Testis (tissue), 3 donors: ENCODE measurements around the gene COL4A1. TPM values are rescaled to one million over a fixed set of nuclear protein-coding genes. Genes with fewer than 3 reads are reported as not detected.

Experiments used
- DNase-seq: peaks from one replicate; pipeline ENCODE4 v3.0.0-alpha.2; 2019
- H3K27ac ChIP-seq, 2 donors: fragments of 200-600 bp; sonication (generic); one replicate each; pipeline ENCODE4 v1.5.1; 2019
- H3K27me3 ChIP-seq: fragments of 200-600 bp; sonication (generic); one replicate; pipeline ENCODE4 v1.5.1; 2019
- H3K36me3 ChIP-seq: fragments of 200-600 bp; sonication (generic); one replicate; pipeline ENCODE4 v1.5.1; 2017; ENCODE audit warnings: low read depth; ENCODE audit errors: missing control alignments
- H3K4me1 ChIP-seq: fragments of 200-600 bp; sonication (generic); one replicate; pipeline ENCODE4 v1.5.1; 2019
- H3K4me3 ChIP-seq, 2 donors: fragments of 200-600 bp; sonication (generic); one replicate each; pipeline ENCODE4 v1.5.1; 2017 to 2019
- H3K9me3 ChIP-seq: fragments of 200-600 bp; sonication (generic); one replicate; pipeline ENCODE4 v1.5.1; 2017
- CTCF ChIP-seq, 3 experiments: fragments of 450-650 bp in 2 of 3; fragments of 200-600 bp in 1 of 3; sonication (generic) in 1 of 3; IDR thresholded peaks; one replicate each; pipeline ENCODE4 v1.5.1; 2016 to 2019; ENCODE audit warnings: antibody characterized with exemption in 3 of 3, mild to moderate bottlenecking in 2 of 3, moderate library complexity in 1 of 3
- POLR2A ChIP-seq: fragments of 450-650 bp; IDR thresholded peaks from one replicate; pipeline ENCODE4 v1.6.1; 2017; ENCODE audit warnings: antibody characterized with exemption, mild to moderate bottlenecking, moderate library complexity
- WGBS, 2 donors: methylation state at CpG; one replicate each; pipeline ENCODE4 v1.1.5; 2018; 5-methylcytosine and 5-hydroxymethylcytosine counted together
- intact Hi-C: fragments of 100-400 bp; cut with DNase I; formaldehyde crosslinking; loops from one replicate; pipeline ENCODE4 v1.15.1; 2023; ENCODE audit warnings: low total_unique reads
- polyA plus RNA-seq: library from polyadenylated mRNA; stranded (reverse); fragments of 350-450 nt; fragmentation: Illumina TruSeq; extraction: RNeasy Lipid Tissue Mini Kit (QIAGEN cat#74804); gene quantifications from one replicate; pipeline ENCODE4 v1.2.3, GENCODE V29; 2014; ENCODE audit warnings: low read depth, low replicate concordance; ENCODE audit not compliant: insufficient read depth
- total RNA-seq, 2 donors: library from RNA; depleted of rRNA; stranded (reverse); fragments of >200 nt; gene quantifications; one replicate each; pipeline ENCODE4 v1.2.3, GENCODE V29; 2016

The COL4A1 gene
- total and polyA plus RNA-seq, 3 donors from 2014 or later, result 35.5 to 43.0 (median 39.0) TPM

DNA sequence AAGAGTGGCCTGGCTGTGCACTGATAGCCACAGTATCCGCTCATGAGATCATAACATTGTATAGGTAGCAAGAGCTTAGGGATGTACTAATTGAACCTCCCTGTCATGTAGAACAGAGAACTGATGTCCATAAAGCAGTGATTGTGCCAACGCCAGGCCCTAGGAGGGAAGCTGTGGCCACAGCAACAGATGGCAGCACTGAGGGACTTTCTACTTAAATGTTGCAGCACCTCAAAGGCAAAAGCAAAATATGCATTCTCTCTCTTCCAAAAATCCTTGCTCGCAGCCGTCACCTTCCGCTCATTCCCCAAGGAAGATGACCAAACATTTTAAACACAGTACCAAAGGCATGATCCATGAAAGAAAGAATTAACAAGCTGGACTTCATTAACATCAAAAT lies 32.3 kb downstream of the COL4A1 start:
- H3K4me3 ChIP-seq, result no peak overlapping the region
- 88 to 89% methylated on average over 5 of the region's 5 CpGs for WGBS, 2 donors
- H3K36me3 ChIP-seq, result no peaks in the 10 kb centered on the region
- TF ChIP-seq CTCF (IDR thresholded peaks at IDR 0.05) (peak in 1 of 3 experiments; percentile 6), POLR2A (no peak)
- no peak for DNase-seq
- no peaks in the 10 kb centered on the region for H3K9me3 ChIP-seq
- H3K27ac ChIP-seq, result no peak overlapping the region
- no peaks in the 10 kb centered on the region for H3K4me1 ChIP-seq
- intact Hi-C loops, result no loop called here
- no peaks in the 10 kb centered on the region for H3K27me3 ChIP-seq

DNA sequence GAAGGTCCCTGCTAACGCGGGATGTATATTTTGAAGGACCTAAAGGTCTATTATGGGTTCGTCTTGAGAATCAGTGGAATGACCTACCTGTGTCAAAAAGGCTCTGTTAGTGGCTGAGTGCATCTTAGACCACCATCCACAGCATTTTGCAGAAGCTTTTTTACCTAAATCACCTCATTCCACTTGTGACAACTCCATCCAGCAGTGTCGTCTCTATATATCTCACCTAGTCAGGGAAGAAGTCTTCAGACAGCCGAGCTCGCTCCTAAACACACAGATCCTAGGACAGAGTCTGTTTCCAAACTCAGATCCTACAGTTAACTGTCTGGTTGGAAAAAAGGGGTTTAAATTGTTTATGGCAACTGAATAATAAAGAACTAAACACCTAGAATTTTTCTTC lies 33.7 kb downstream of the COL4A1 start:
- no peak overlapping the region for H3K27ac ChIP-seq
- no peaks in the 10 kb centered on the region for H3K27me3 ChIP-seq
- DNase-seq, result no peak
- TF ChIP-seq POLR2A (no peak), CTCF (IDR thresholded peaks at IDR 0.05) (no peak)
- H3K4me3 ChIP-seq, result no peak overlapping the region
- no peaks in the 10 kb centered on the region for H3K4me1 ChIP-seq
- no peaks in the 10 kb centered on the region for H3K9me3 ChIP-seq
- intact Hi-C loops, result no loop called here
- H3K36me3 ChIP-seq, result no peaks in the 10 kb centered on the region
- 87 to 90% methylated on average over 6 of the region's 6 CpGs for WGBS, 2 donors

GRCh38 chr13:110272651-110273050 lies 34.3 kb downstream of the COL4A1 start:
- H3K27ac ChIP-seq, result no peak overlapping the region
- WGBS, 2 donors, result 90 to 94% methylated on average over 6 of the region's 6 CpGs
- no peaks in the 10 kb centered on the region for H3K9me3 ChIP-seq
- no peaks in the 10 kb centered on the region for H3K27me3 ChIP-seq
- TF ChIP-seq CTCF (IDR thresholded peaks at IDR 0.05), result no peak
- no peak for TF ChIP-seq POLR2A
- DNase-seq, result no peak
- intact Hi-C loops, result no loop called here
- no peak overlapping the region for H3K4me3 ChIP-seq
- no peaks in the 10 kb centered on the region for H3K4me1 ChIP-seq
- H3K36me3 ChIP-seq, result no peaks in the 10 kb centered on the region

GRCh38 chr13:110272227-110272626 lies 34.7 kb downstream of the COL4A1 start:
- no peak overlapping the region for H3K4me3 ChIP-seq
- no peaks in the 10 kb centered on the region for H3K36me3 ChIP-seq
- H3K27ac ChIP-seq, result no peak overlapping the region
- TF ChIP-seq POLR2A (no peak), CTCF (IDR thresholded peaks at IDR 0.05) (no peak)
- intact Hi-C loops, result no loop called here
- no peak for DNase-seq
- H3K27me3 ChIP-seq, result no peaks in the 10 kb centered on the region
- no peaks in the 10 kb centered on the region for H3K4me1 ChIP-seq
- H3K9me3 ChIP-seq, result no peaks in the 10 kb centered on the region
- 85 to 95% methylated on average over 5 of the region's 5 CpGs for WGBS, 2 donors

GRCh38 chr13:110271313-110271712 lies 35.6 kb downstream of the COL4A1 start:
- 83 to 85% methylated on average over 5 of the region's 5 CpGs for WGBS, 2 donors
- no peaks in the 10 kb centered on the region for H3K4me1 ChIP-seq
- DNase-seq, result no peak

More at GRCh38 chr13:110271313-110271712, 35.6 kb downstream of the COL4A1 start:
- Histone ChIP-seq H3K36me3 (no peaks in the 10 kb centered on the region), H3K9me3 (no peaks in the 10 kb centered on the region), H3K4me3 (no peak overlapping the region), H3K27me3 (no peaks in the 10 kb centered on the region), H3K27ac (no peak overlapping the region)
- intact Hi-C loops, result no loop called here
- TF ChIP-seq CTCF (IDR thresholded peaks at IDR 0.05) (no peak), POLR2A (no peak)
